Neutrophil (primary cell): ENCODE measurements around the gene PDGFC.

Source experiments
- H3K27ac ChIP-seq: fragments of 200-600 bp; sonication (generic); 2 replicates; pipeline ENCODE4 v1.5.1; 2016; ENCODE audit warnings: mild to moderate bottlenecking, moderate library complexity
- H3K27me3 ChIP-seq: fragments of 200-600 bp; sonication (generic); 2 replicates; pipeline ENCODE4 v1.6.0; 2016; ENCODE audit warnings: mild to moderate bottlenecking
- H3K36me3 ChIP-seq: fragments of 200-600 bp; sonication (generic); 2 replicates; pipeline ENCODE4 v1.5.1; 2017
- H3K4me1 ChIP-seq, 2 experiments: fragments of 200-600 bp in 1 of 2; sonication (generic) in 1 of 2; 1 replicate in 1 of 2; 2 replicates in 1 of 2; pipeline versions ENCODE4 v1.5.1 to v1.6.1; 2013 to 2016; ENCODE audit warnings: low read depth in 1 of 2, low read length in 1 of 2, mild to moderate bottlenecking in 1 of 2, moderate library complexity in 1 of 2; ENCODE audit not compliant: control insufficient read depth in 1 of 2, insufficient read depth in 1 of 2
- H3K4me3 ChIP-seq, 2 experiments: fragments of 200-600 bp in 1 of 2; sonication (generic) in 1 of 2; 1 replicate in 1 of 2; 2 replicates in 1 of 2; pipeline ENCODE4 v1.5.1; 2013 to 2016; ENCODE audit warnings: low read depth in 1 of 2, low read length in 1 of 2, mild to moderate bottlenecking in 1 of 2, moderate library complexity in 1 of 2
- H3K9me3 ChIP-seq: fragments of 200-600 bp; sonication (generic); 2 replicates; pipeline ENCODE4 v1.5.1; 2016
- TF ChIP-seq, protein P1 (sequence below): fragments of 200-600 bp; sonication (generic); IDR thresholded peaks from 2 replicates; pipeline ENCODE4 v1.5.1; 2016; ENCODE audit warnings: antibody characterized with exemption

The PDGFC gene

GRCh38 chr4:156889616-156890594, 81.7 kb downstream of the PDGFC start:
- Histone ChIP-seq H3K4me3 (no peak overlapping the region), H3K4me1 (no peaks in the 10 kb centered on the region), H3K27me3 (no peaks in the 10 kb centered on the region), H3K27ac (no peak overlapping the region), H3K36me3 (no peaks in the 10 kb centered on the region), H3K9me3 (no peaks in the 10 kb centered on the region)
- TF ChIP-seq, protein P1, sequence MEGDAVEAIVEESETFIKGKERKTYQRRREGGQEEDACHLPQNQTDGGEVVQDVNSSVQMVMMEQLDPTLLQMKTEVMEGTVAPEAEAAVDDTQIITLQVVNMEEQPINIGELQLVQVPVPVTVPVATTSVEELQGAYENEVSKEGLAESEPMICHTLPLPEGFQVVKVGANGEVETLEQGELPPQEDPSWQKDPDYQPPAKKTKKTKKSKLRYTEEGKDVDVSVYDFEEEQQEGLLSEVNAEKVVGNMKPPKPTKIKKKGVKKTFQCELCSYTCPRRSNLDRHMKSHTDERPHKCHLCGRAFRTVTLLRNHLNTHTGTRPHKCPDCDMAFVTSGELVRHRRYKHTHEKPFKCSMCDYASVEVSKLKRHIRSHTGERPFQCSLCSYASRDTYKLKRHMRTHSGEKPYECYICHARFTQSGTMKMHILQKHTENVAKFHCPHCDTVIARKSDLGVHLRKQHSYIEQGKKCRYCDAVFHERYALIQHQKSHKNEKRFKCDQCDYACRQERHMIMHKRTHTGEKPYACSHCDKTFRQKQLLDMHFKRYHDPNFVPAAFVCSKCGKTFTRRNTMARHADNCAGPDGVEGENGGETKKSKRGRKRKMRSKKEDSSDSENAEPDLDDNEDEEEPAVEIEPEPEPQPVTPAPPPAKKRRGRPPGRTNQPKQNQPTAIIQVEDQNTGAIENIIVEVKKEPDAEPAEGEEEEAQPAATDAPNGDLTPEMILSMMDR, result no peak

- TF ChIP-seq, protein P1, result no peak
- Histone ChIP-seq H3K27ac (no peak overlapping the region), H3K27me3 (no peaks in the 10 kb centered on the region), H3K36me3 (no peaks in the 10 kb centered on the region), H3K4me3 (no peak overlapping the region), H3K9me3 (no peaks in the 10 kb centered on the region), H3K4me1 (no peaks in the 10 kb centered on the region)
These were observed 82.8 kb downstream of the PDGFC start for GRCh38 chr4:156888762-156889161.

DNA sequence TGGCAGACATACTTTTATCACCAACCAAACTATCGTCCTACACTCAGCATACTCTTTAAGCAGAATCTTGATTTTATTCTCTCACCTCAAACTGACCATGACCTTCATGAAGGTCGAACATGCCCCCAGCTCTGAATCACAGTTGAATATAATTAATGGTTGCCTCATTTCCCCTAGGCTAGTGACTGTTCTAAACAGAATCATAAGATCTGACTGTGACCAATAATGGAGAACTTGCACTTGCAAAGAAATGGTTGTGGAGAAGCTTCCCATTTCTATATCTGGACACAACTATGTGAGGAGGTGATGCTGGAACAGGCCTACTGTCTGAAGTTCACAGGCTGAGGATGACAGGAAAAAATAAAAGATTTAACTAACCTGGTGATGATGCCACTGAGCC, 85.1 kb downstream of the PDGFC start:
- H3K36me3 ChIP-seq, result no peaks in the 10 kb centered on the region
- H3K27ac ChIP-seq, result no peak overlapping the region
- no peaks in the 10 kb centered on the region for H3K4me1 ChIP-seq
- no peak overlapping the region for H3K4me3 ChIP-seq
- H3K9me3 ChIP-seq, result no peaks in the 10 kb centered on the region
- TF ChIP-seq, protein P1, result no peak
- H3K27me3 ChIP-seq, result no peaks in the 10 kb centered on the region

DNA sequence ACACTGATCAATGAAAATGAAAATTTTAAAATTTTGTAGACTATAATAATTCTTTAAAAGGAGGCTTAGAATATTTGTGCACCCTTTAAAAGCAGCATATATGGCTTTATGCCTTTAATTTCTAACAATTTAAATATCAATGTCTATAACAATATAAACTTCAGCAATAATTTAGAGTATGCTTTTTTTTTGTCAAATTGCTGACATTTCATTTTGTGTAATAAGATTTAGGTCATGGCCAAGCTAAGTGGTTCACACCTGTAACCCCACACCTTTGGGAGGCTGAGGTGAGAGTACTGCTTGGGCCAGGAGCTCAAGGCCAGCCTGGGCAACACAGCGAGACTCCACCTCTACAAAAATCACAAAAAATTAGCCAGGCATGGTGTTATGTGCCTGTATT, 86.2 kb downstream of the PDGFC start:
- H3K36me3 ChIP-seq, result no peaks in the 10 kb centered on the region
- TF ChIP-seq, protein P1, result no peak
- no peak overlapping the region for H3K27ac ChIP-seq
- no peak overlapping the region for H3K4me3 ChIP-seq
- H3K9me3 ChIP-seq, result no peaks in the 10 kb centered on the region
- H3K27me3 ChIP-seq, result no peaks in the 10 kb centered on the region
- no peaks in the 10 kb centered on the region for H3K4me1 ChIP-seq

DNA sequence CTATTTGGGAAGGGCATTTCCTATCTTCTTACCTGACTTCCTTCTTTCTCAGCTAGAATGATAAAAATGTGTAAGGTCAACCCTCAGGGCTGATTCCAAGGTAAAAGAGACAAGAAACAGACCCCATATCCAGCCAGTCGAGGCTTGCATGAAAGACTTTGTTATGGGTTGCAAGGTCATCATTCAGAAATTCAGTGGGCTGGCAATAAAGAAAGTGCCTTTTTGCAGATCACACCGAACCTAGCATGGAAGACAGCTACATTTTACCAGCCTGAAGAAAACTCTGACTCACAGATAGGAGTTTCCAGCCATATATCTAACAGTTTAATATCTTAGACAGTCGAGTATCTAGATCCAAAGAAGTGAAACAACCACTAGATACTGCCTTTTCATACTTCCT, 87.4 kb downstream of the PDGFC start:
- H3K4me3 ChIP-seq, result no peak overlapping the region
- H3K9me3 ChIP-seq, result no peaks in the 10 kb centered on the region
- H3K36me3 ChIP-seq, result no peaks in the 10 kb centered on the region
- H3K4me1 ChIP-seq, result no peaks in the 10 kb centered on the region
- TF ChIP-seq, protein P1, result no peak
- no peak overlapping the region for H3K27ac ChIP-seq
- no peaks in the 10 kb centered on the region for H3K27me3 ChIP-seq
